ENCODE results near the gene ZNF236. TPM values are rescaled to one million over a fixed set of nuclear protein-coding genes. Genes with fewer than 3 reads are reported as not detected.

Gene ZNF236
- total RNA-seq, 4 donors from 2014 or later = 21.0 to 36.3 (median 31.8) TPM

DNA sequence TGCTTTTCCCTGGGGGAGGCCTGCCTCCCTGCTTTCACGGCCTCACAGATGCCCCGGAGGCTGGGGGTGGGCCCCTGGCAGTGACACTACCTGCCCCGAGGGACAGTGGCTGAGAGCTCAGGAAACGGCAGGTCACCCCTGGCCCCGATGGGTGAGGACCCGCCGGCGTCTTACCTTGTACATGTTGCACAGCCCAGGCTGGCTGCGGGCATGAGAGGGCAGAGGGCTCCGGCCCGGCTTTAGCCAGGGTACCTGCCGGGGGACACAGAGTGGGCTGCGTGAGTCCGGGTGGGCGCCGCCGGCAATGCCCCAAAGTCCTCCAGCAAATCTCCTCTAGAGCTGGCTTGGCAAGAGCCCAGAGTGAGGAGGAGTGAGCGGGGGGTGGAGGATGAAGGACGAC, 187.3 kb downstream of the ZNF236 start:
- Histone ChIP-seq H3K27ac (peak overlapping the region; percentile 64 to 94 (median 84)), H3K4me3 (peak overlapping the region in 2 of 4 donors; percentile 23 to 51), H3K9me3 (no peaks in the 10 kb centered on the region), H3K4me1 (peaks cover 0 to 66% (median 32%) of the 10 kb centered on the region in 4 donors), H3K27me3 (no peaks in the 10 kb centered on the region), H3K36me3 (peaks cover 0 to 12% (median 0%) of the 10 kb centered on the region in 3 donors)
- TF ChIP-seq, protein P1, sequence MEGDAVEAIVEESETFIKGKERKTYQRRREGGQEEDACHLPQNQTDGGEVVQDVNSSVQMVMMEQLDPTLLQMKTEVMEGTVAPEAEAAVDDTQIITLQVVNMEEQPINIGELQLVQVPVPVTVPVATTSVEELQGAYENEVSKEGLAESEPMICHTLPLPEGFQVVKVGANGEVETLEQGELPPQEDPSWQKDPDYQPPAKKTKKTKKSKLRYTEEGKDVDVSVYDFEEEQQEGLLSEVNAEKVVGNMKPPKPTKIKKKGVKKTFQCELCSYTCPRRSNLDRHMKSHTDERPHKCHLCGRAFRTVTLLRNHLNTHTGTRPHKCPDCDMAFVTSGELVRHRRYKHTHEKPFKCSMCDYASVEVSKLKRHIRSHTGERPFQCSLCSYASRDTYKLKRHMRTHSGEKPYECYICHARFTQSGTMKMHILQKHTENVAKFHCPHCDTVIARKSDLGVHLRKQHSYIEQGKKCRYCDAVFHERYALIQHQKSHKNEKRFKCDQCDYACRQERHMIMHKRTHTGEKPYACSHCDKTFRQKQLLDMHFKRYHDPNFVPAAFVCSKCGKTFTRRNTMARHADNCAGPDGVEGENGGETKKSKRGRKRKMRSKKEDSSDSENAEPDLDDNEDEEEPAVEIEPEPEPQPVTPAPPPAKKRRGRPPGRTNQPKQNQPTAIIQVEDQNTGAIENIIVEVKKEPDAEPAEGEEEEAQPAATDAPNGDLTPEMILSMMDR (IDR thresholded peaks at IDR 0.05) = no peak
- TF ChIP-seq EP300 (IDR thresholded peaks at IDR 0.05) (no peak), POLR2A (IDR thresholded peaks at IDR 0.05) (no peak)
- WGBS, 2 donors = 62 to 78% methylated on average over 10 to 19 of the region's 19 CpGs
- no peak for DNase-seq (ENCODE audit: low spot score in 2 of 2)

DNA sequence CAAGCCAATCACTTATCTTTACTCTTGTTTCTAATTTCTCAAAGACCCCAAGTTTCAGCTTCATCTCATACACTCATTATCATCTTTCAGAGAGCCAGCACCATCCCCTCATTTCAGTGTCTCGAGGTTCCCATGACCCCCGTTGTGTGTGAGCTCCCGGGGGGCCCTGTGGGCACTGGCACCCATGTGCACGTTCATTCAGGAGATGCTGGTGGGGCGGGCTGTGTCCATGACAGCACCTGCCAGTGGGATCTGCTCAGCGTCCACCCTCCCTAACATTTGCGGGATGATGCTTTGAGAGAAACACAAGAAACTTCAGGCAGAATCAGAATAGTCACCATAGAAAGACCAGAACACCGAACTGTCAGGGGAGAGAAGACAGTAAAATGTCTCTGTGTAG, 189.8 kb downstream of the ZNF236 start:
- Histone ChIP-seq H3K36me3 (peaks cover 0 to 20% (median 0%) of the 10 kb centered on the region in 3 donors), H3K4me3 (peak overlapping the region in 2 of 4 donors; percentile 36 to 51), H3K27me3 (no peaks in the 10 kb centered on the region), H3K4me1 (peaks cover 0 to 53% (median 19%) of the 10 kb centered on the region in 4 donors), H3K27ac (peak overlapping the region; percentile 64 to 94 (median 84)), H3K9me3 (no peaks in the 10 kb centered on the region)
- 61 to 69% methylated on average over 8 of the region's 8 CpGs for WGBS, 2 donors
- no peak for DNase-seq (ENCODE audit: low spot score in 2 of 2)
- TF ChIP-seq EP300 (IDR thresholded peaks at IDR 0.05) = no peak
- no peak for TF ChIP-seq POLR2A (IDR thresholded peaks at IDR 0.05)
- TF ChIP-seq, protein P1 (IDR thresholded peaks at IDR 0.05) = no peak

DNA sequence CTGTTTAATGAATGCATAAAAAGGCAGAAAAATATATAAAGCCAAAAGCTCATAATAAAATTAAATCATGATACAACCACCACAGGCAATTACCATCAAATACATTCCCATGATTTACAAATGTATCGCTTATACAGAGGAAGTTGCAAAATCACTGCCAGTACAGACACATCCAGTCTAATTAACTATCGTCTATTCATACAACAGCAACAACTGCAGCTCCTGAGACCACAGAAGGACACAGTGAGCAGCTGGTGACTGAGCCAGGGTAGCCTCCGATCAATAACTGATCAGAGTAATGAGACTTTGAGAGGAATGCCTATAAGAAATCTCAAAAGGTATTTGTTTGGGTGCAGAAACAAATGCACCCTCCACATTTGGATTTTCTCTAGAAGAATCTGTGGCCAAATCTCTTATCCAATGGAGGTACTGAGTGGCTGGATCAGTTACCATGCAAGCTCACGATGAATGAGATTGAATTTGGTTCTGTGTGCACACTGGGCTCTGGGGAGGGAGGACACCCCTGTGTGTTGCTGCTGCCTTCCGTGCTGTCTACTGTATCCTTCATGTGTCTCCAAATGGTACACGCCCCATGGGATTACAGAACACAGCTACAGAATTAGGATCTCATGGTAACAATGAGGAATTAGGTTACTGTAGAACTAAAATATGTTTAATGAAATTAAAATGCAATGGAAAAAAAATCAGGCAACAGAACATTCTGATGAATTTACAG, 190.6 kb downstream of the ZNF236 start:
- H3K9me3 ChIP-seq = no peaks in the 10 kb centered on the region
- H3K27ac ChIP-seq = peak overlapping the region; percentile 64 to 94 (median 84)
- TF ChIP-seq, protein P1 (IDR thresholded peaks at IDR 0.05) = no peak
- TF ChIP-seq EP300 (IDR thresholded peaks at IDR 0.05) (no peak), POLR2A (IDR thresholded peaks at IDR 0.05) (no peak)
- H3K36me3 ChIP-seq = peaks cover 0 to 20% (median 0%) of the 10 kb centered on the region in 3 donors
- DNase-seq (ENCODE audit: low spot score in 2 of 2) = no peak
- peaks cover 0 to 50% (median 12%) of the 10 kb centered on the region in 4 donors for H3K4me1 ChIP-seq
- no peaks in the 10 kb centered on the region for H3K27me3 ChIP-seq
- H3K4me3 ChIP-seq = peak overlapping the region; percentile 3 to 51 (median 40)
- 45 to 51% methylated on average over 6 of the region's 6 CpGs for WGBS, 2 donors

DNA sequence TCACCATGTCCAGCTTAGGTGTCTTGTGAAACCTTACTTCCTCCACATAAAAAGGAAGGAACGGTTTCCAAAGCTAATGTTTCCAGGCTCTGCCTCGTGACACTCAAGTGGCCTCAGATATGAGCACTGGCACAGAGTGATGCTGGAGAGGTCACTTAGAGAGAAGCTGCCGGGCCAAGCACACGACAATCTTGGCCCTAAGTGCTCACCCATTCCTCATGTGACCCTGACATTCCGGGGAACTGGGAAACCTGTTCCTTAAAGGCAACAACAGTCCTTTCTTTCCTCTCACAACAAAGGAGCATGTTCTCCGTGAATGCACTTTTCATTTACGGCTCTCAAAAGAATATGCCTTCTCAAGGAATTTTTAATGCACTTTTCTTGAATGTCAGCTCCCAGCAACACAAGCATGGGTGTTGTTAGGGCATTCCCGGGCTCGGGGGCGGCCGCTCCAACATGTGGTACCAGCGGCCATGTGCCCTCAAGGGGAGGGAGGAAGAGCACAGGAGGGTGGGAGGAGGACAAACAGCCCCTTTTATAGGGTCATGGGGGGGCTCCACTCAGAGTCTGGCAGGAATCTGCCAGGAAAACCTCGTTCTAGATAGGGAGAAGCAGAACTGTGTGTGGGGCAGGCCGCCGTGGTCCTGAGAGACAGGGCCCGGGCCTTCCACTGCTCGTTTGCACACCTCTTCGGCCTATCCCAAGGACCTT, 191.6 kb downstream of the ZNF236 start:
- peaks cover 0 to 17% (median 0%) of the 10 kb centered on the region in 3 donors for H3K36me3 ChIP-seq
- peak overlapping the region; percentile 9 to 51 (median 40) for H3K4me3 ChIP-seq
- DNase-seq (ENCODE audit: low spot score in 2 of 2) = peak; percentile 57 to 78
- peaks cover 0 to 45% (median 11%) of the 10 kb centered on the region in 4 donors for H3K4me1 ChIP-seq
- WGBS, 2 donors = 39 to 41% methylated on average over 18 of the region's 18 CpGs
- H3K27ac ChIP-seq = peak overlapping the region; percentile 64 to 94 (median 84)
- no peaks in the 10 kb centered on the region for H3K27me3 ChIP-seq
- TF ChIP-seq POLR2A (IDR thresholded peaks at IDR 0.05) = peak in 1 of 2 donors; percentile 21
- peak; percentile 77 to 97 for TF ChIP-seq EP300 (IDR thresholded peaks at IDR 0.05)
- TF ChIP-seq, protein P1 (IDR thresholded peaks at IDR 0.05) = no peak
- H3K9me3 ChIP-seq = no peaks in the 10 kb centered on the region

Measured in tibial nerve (tissue), 4 donors.